ENCODE results near the gene ZCCHC9. TPM values are rescaled to one million over a fixed set of nuclear protein-coding genes. Genes with fewer than 3 reads are reported as not detected.

Gene ZCCHC9
- total and polyA plus RNA-seq, 2 of the 4 experiments (the other 2 are of a cell fraction) = 20.4 to 24.6 TPM

DNA sequence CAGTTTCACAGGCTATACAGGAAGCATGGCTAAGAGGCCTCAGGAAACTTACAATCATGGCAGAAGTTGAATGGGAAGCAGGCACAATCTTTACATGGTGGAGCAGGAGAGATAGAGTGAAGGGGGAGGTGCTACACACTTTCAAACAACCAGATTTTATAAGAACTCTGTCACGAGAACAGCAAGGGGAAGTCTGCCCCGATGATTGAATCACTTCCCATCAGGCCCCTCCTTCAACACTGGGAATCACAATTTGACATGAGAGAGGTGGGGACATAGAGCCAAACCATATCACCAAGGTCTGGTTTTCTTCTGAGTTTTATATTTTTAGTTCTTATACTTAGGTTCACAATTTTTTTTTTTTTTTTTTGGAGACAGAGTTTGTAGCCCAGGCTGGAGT lies 16.1 kb downstream of the ZCCHC9 start:
- H2BK120ac ChIP-seq (ENCODE audit: low read depth, low read length) = no peak overlapping the region
- ATAC-seq (ENCODE audit: low read depth) = no peak
- H3K4ac ChIP-seq (ENCODE audit: low read depth, low read length) = no peak overlapping the region
- ChIA-PET POLR2A (ENCODE audit: unreplicated experiment) (no interaction called here), CTCF (no interaction called here)
- H3K4me1 ChIP-seq (ENCODE audit: control insufficient read depth, insufficient read depth, low read length) = peaks cover 6% of the 10 kb centered on the region; the same call in 1 of the 2 replicates
- no peak overlapping the region for H3K23ac ChIP-seq (ENCODE audit: low read depth, low read length)
- DNase-seq = no peak
- intact Hi-C loops (cut with micrococcal nuclease) = no loop called here
- H3K9me1 ChIP-seq (ENCODE audit: insufficient read depth, low read length) = no peaks in the 10 kb centered on the region
- H2AFZ ChIP-seq (replicated peaks; ENCODE audit: low read length, poor library complexity) = no peak overlapping the region
- no peak overlapping the region for H2BK20ac ChIP-seq (ENCODE audit: low read depth, low read length)
- H3K36me3 ChIP-seq (ENCODE audit: control insufficient read depth, insufficient read depth, low read length) = peaks cover 8% of the 10 kb centered on the region
- no peak overlapping the region for H4K8ac ChIP-seq (ENCODE audit: low read depth in 2 of 2, low read length in 2 of 2)
- dilution Hi-C loops (cut with HindIII; ENCODE audit: low sequenced_read_pairs, unreplicated experiment) = no loop called here
- H2AK5ac ChIP-seq (ENCODE audit: low read depth, low read length) = no peak overlapping the region
- no CpG with 5 or more reads among the region's 2 CpGs for WGBS, 2 experiments (ENCODE audit: extremely low coverage in 2 of 2, insufficient read length in 1 of 2)
- no peak overlapping the region for H4K5ac ChIP-seq (ENCODE audit: low read depth, low read length)
- TF ChIP-seq RCOR1 (IDR thresholded peaks at IDR 0.05; ENCODE audit: insufficient replicate concordance, low read length) (no peak), SMC3 (IDR thresholded peaks at IDR 0.05; ENCODE audit: low read depth, low read length) (no peak), CHD1 (IDR thresholded peaks at IDR 0.05; ENCODE audit: low read depth, low read length) (no peak), CEBPB (IDR thresholded peaks at IDR 0.05; ENCODE audit: low read depth, low read length) (no peak), POLR2A (IDR thresholded peaks at IDR 0.05; ENCODE audit: low read depth, low read length) (no peak), NFE2L2 (IDR thresholded peaks at IDR 0.05; ENCODE audit: low read depth, low read length) (no peak), MAZ (IDR thresholded peaks at IDR 0.05; ENCODE audit: borderline replicate concordance, low read depth, low read length) (no peak), MAFK (IDR thresholded peaks at IDR 0.05; ENCODE audit: low read depth, low read length) (no peak)
- no peak overlapping the region for H3K4me2 ChIP-seq (ENCODE audit: low read depth, low read length)
- H4K91ac ChIP-seq (ENCODE audit: insufficient read depth, low read depth, low read length) = no peak overlapping the region
- BruUV-seq (replicated peaks) = no TSS peak
- no peak overlapping the region for H2BK15ac ChIP-seq (ENCODE audit: low read depth, low read length)
- in situ Hi-C loops (cut with MboI; ENCODE audit: low sequenced_read_pairs) = no loop called here
- H3K79me1 ChIP-seq (ENCODE audit: low read depth in 1 of 2, low read length in 2 of 2) = no peaks in the 10 kb centered on the region
- no peaks in the 10 kb centered on the region for H3K9me3 ChIP-seq (ENCODE audit: control insufficient read depth, insufficient read depth, low read length)
- no peaks in the 10 kb centered on the region for H3K27me3 ChIP-seq (ENCODE audit: control insufficient read depth, insufficient read depth, low read length)
- H3K9ac ChIP-seq (ENCODE audit: low read depth, low read length) = no peak overlapping the region
- no peak overlapping the region for H2AK9ac ChIP-seq (replicated peaks; ENCODE audit: low read depth, low read length, poor library complexity)
- H3K27ac ChIP-seq (ENCODE audit: insufficient read depth, low read length) = no peak overlapping the region
- no peak overlapping the region for H2BK5ac ChIP-seq (ENCODE audit: low read depth, low read length, poor library complexity, severe bottlenecking)
- H3K18ac ChIP-seq (ENCODE audit: low read depth, low read length) = no peak overlapping the region
- no peak overlapping the region for H3K14ac ChIP-seq (replicated peaks; ENCODE audit: low read depth, low read length)
- H4K20me1 ChIP-seq (ENCODE audit: insufficient read depth, low read length) = no peaks in the 10 kb centered on the region
- H3K4me3 ChIP-seq (ENCODE audit: insufficient read depth, low read depth, low read length) = no peak overlapping the region
- H3K56ac ChIP-seq (ENCODE audit: extremely low read depth, insufficient read depth, low read length) = no peak overlapping the region

Data from IMR-90 (cell line).